ENCODE results near the gene PDE1A. TPM values are rescaled to one million over a fixed set of nuclear protein-coding genes. Genes with fewer than 3 reads are reported as not detected.

PDE1A gene
- total RNA-seq, 1 donor from 2014 or later = 0.53 TPM

DNA sequence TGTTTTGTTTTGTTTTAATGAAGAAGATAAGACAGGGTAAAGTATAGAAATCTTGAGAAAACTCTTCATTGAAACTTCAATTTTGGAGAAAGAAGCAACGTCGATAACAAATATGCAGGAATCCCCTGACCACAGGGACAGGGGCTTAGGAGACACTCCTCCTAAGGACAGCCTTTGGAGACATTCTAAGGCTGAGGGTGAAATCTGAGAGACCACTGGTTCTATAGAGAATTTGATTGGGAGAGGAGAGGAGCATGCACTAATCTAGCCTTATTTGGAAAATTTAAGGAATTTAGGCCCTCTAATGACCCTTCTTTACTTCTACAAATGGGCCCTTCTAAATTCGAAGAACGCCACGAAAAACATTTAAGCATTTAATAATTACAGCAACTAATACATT is 233.5 kb downstream of the PDE1A start:
- TF ChIP-seq, protein P1, sequence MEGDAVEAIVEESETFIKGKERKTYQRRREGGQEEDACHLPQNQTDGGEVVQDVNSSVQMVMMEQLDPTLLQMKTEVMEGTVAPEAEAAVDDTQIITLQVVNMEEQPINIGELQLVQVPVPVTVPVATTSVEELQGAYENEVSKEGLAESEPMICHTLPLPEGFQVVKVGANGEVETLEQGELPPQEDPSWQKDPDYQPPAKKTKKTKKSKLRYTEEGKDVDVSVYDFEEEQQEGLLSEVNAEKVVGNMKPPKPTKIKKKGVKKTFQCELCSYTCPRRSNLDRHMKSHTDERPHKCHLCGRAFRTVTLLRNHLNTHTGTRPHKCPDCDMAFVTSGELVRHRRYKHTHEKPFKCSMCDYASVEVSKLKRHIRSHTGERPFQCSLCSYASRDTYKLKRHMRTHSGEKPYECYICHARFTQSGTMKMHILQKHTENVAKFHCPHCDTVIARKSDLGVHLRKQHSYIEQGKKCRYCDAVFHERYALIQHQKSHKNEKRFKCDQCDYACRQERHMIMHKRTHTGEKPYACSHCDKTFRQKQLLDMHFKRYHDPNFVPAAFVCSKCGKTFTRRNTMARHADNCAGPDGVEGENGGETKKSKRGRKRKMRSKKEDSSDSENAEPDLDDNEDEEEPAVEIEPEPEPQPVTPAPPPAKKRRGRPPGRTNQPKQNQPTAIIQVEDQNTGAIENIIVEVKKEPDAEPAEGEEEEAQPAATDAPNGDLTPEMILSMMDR (IDR thresholded peaks at IDR 0.05; ENCODE audit: insufficient read depth, low read length, severe bottlenecking) = no peak
- Histone ChIP-seq H3K27me3 (ENCODE audit: control insufficient read depth, insufficient read depth, low read length) (no peaks in the 10 kb centered on the region), H3K36me3 (ENCODE audit: control insufficient read depth, insufficient read depth, low read length) (no peaks in the 10 kb centered on the region), H3K4me3 (ENCODE audit: low read depth, low read length) (no peak overlapping the region)
- DNase-seq (ENCODE audit: low read depth) (no peak), FAIRE-seq (no peak)

DNA sequence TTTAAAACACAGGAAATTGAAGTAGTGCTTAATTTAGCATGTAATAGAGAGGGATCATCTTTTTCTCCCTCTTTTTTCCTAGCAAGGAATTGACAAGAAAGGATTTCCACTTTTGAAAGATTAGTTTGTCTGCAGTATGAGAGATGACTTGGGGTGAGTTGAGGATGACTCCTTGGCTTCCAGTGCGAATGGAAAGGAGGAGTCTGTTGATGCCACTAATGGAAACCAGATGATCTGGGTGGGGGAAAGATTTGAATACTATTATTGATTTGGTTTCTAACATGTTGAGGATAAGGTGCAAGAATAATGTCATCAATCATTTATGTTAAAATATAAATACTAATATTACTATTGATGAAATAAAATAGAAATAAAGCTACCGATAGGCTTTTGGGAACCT is 235.8 kb downstream of the PDE1A start:
- H3K4me3 ChIP-seq (ENCODE audit: low read depth, low read length) = no peak overlapping the region
- H3K27me3 ChIP-seq (ENCODE audit: control insufficient read depth, insufficient read depth, low read length) = no peaks in the 10 kb centered on the region
- no peak for DNase-seq (ENCODE audit: low read depth)
- H3K36me3 ChIP-seq (ENCODE audit: control insufficient read depth, insufficient read depth, low read length) = no peaks in the 10 kb centered on the region
- FAIRE-seq = no peak
- TF ChIP-seq, protein P1 (IDR thresholded peaks at IDR 0.05; ENCODE audit: insufficient read depth, low read length, severe bottlenecking) = no peak

DNA sequence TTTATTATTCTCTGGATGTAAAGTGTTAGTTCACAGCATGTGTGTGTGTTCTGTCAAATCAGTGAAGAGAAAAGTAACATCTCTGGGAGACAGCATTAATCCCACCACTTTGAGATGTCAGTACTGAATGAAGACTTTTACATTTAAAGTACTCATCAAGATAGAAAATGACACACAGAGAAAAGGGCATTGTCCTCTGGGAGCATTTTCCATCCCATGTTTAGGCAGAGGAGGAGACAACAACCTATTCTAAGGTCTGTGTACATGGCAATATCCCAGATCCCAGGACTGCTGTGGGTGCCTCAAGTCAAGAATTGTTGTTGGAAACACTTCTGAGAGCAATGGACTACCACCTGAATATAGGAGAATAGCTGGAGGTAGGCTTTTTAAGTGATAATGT is 239.7 kb downstream of the PDE1A start:
- TF ChIP-seq, protein P1 (IDR thresholded peaks at IDR 0.05; ENCODE audit: insufficient read depth, low read length, severe bottlenecking) = no peak
- Histone ChIP-seq H3K27me3 (ENCODE audit: control insufficient read depth, insufficient read depth, low read length) (no peaks in the 10 kb centered on the region), H3K36me3 (ENCODE audit: control insufficient read depth, insufficient read depth, low read length) (no peaks in the 10 kb centered on the region), H3K4me3 (ENCODE audit: low read depth, low read length) (no peak overlapping the region)
- FAIRE-seq = no peak
- no peak for DNase-seq (ENCODE audit: low read depth)

DNA sequence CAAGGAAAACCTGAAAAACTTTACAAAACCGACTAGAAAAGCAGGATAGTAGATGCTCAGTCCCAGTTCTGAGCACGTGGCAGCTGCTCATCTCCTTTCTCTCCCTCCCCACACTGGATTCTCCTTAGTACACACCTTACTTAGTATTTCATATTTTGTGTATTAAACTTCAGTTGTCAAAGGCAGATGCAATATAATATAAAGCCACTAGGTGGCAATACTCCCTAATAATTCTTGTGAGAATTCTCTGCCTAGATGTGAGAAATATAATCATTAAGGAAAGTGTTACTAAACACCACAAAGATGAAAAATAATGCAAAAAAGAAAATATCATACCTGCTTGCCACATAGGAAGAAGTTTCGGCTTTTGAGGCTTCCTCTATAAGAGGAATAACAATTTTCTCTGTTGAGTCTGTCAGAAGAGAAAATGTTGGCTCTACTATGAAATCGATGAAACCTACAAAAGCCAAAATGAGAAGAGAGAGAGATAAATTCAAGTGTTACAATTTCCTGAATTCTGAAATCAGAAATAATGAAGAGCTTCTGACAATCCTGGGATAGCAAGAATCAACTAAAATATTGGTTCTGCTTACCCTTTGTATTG is 240.6 kb downstream of the PDE1A start:
- Histone ChIP-seq H3K4me3 (ENCODE audit: low read depth, low read length) (no peak overlapping the region), H3K36me3 (ENCODE audit: control insufficient read depth, insufficient read depth, low read length) (no peaks in the 10 kb centered on the region), H3K27me3 (ENCODE audit: control insufficient read depth, insufficient read depth, low read length) (no peaks in the 10 kb centered on the region)
- DNase-seq (ENCODE audit: low read depth) (peak; percentile 48), FAIRE-seq (no peak)
- TF ChIP-seq, protein P1 (IDR thresholded peaks at IDR 0.05; ENCODE audit: insufficient read depth, low read length, severe bottlenecking) = peak; percentile 40

DNA sequence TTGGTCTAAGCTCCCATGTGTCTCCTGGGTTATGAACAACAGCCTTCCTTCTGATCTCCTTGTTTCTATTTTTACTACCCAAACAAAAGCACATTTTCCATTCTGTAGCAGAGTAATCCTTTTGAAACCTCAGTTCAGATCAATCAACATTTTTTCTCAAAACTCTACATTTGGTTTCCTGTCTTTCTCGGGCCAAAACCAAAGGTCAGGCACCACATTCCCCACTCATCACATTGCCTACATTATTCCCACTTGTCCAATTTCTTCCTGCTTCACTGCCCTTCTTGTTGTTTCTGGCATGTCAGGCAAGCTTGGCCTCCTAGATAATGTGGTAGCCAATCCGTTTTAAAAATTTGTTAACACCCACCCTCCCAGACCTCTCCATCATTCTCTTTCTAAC is 244.4 kb downstream of the PDE1A start:
- Histone ChIP-seq H3K27me3 (ENCODE audit: control insufficient read depth, insufficient read depth, low read length) (no peaks in the 10 kb centered on the region), H3K4me3 (ENCODE audit: low read depth, low read length) (no peak overlapping the region), H3K36me3 (ENCODE audit: control insufficient read depth, insufficient read depth, low read length) (no peaks in the 10 kb centered on the region)
- no peak for DNase-seq (ENCODE audit: low read depth)
- TF ChIP-seq, protein P1 (IDR thresholded peaks at IDR 0.05; ENCODE audit: insufficient read depth, low read length, severe bottlenecking) = no peak
- no peak for FAIRE-seq

DNA sequence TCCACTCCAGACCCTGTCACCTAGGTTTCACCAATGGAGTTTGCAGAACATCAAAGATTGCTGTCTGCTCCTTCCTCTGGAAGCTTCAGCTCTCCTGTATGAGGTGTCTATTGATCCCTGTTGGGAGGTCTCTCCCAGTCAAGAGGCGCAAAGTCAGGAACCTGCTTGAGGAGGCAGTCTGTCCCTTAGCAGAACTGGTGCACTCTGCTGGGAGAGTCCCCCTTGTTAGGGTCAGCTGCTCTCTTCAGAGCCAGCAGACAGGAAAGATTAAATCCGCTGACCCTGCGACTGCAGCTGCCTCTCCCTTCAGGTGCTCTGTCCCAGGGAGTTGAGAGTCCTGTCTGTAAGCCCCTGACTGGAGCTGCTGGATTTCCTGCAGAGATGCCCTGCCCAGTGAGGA is 245.5 kb downstream of the PDE1A start:
- Histone ChIP-seq H3K36me3 (ENCODE audit: control insufficient read depth, insufficient read depth, low read length) (no peaks in the 10 kb centered on the region), H3K27me3 (ENCODE audit: control insufficient read depth, insufficient read depth, low read length) (no peaks in the 10 kb centered on the region), H3K4me3 (ENCODE audit: low read depth, low read length) (no peak overlapping the region)
- FAIRE-seq (no peak), DNase-seq (ENCODE audit: low read depth) (no peak)
- TF ChIP-seq, protein P1 (IDR thresholded peaks at IDR 0.05; ENCODE audit: insufficient read depth, low read length, severe bottlenecking) = no peak

All from bronchial epithelial cell (primary cell).